Mucosa of stomach (tissue), 1 donor: ENCODE measurements around the gene MYO1F.

Source experiments
- H3K27me3 ChIP-seq: one replicate; pipeline ENCODE4 v1.7.0; 2013; ENCODE audit warnings: mild to moderate bottlenecking, low read length; ENCODE audit not compliant: control insufficient read depth, insufficient read depth
- H3K36me3 ChIP-seq: one replicate; pipeline ENCODE4 v1.7.0; 2013; ENCODE audit warnings: low read length; ENCODE audit not compliant: control insufficient read depth, insufficient read depth
- H3K4me1 ChIP-seq: one replicate; pipeline ENCODE4 v1.7.0; 2013; ENCODE audit warnings: mild to moderate bottlenecking, low read length; ENCODE audit not compliant: control insufficient read depth, insufficient read depth
- H3K4me3 ChIP-seq: one replicate; pipeline ENCODE4 v1.7.0; 2013; ENCODE audit warnings: low read length
- H3K9ac ChIP-seq: one replicate; pipeline ENCODE4 v1.7.0; 2013; ENCODE audit warnings: mild to moderate bottlenecking, low read length, moderate library complexity
- H3K9me3 ChIP-seq: one replicate; pipeline ENCODE4 v1.7.0; 2013; ENCODE audit warnings: mild to moderate bottlenecking, low read length, moderate library complexity; ENCODE audit not compliant: control insufficient read depth
- donor health status: Pancreatic carcinoma.

The MYO1F gene

DNA sequence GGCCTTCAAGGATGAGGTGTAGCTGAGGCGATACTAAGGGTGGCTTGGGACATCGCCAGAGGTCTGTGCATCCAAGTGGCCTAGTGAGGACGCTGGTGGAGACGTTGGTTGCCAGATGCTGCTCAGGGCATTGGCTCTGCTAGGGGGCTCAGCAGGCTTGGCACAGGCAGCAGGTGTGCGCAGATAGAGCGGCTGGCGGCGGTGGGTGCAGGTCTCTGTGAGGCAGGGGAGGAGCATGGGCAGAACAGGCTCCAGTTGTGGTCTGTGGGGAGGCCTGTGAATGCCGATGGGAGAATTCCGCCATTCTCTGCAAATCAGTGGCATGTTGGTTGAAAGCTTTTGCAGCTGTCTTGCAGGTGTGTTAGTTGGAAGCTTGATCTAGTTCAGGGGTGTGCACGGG lies 96.0 kb downstream of the MYO1F start:
- peaks cover 18% of the 10 kb centered on the region for H3K4me1 ChIP-seq
- H3K9me3 ChIP-seq = no peaks in the 10 kb centered on the region
- no peak overlapping the region for H3K4me3 ChIP-seq
- H3K36me3 ChIP-seq = peaks cover 28% of the 10 kb centered on the region
- no peak overlapping the region for H3K9ac ChIP-seq
- no peaks in the 10 kb centered on the region for H3K27me3 ChIP-seq

DNA sequence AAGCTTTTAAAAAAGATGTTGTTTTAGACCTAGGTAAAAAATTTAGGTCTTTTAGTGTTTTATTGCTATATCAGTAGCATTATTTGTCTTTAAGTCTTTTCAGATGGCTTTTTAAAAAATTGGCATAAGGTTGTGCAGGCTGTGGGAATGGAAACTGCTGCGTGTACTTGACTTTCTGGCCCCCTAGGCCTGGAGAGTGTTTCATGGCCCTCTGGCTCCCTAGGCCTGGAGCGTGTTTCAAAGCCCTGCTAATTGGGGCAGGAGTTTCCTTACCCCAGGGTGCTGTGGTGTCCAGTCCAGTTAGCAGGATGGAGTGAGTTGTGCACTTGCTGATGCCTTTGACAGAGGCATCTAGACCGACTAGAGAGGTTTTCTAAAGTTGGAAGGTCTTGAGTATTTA lies 98.6 kb downstream of the MYO1F start:
- H3K27me3 ChIP-seq = no peaks in the 10 kb centered on the region
- no peak overlapping the region for H3K4me3 ChIP-seq
- H3K4me1 ChIP-seq = peaks cover 12% of the 10 kb centered on the region
- H3K9ac ChIP-seq = no peak overlapping the region
- no peaks in the 10 kb centered on the region for H3K9me3 ChIP-seq
- H3K36me3 ChIP-seq = peaks cover 25% of the 10 kb centered on the region

DNA sequence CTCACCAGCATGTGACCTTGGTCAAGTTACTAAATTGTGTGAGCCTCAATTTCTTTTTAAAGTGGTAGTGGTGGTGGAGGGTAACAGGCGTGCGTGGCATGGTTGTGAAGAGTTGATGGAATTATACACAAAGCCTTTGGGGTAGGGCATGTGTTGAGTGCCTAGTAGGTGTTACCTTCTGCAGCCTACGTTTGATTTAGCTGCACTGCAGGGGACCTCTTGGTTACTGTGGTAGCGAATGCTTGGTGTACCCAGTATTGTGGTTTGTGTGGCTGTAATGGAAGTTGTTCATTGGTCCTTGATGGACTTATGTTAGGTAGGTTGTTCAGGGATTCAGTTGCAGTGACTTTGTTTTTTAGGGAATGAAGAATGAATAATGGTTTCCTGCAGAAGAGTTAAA lies 99.4 kb downstream of the MYO1F start:
- Histone ChIP-seq H3K4me1 (peaks cover 12% of the 10 kb centered on the region), H3K36me3 (peaks cover 22% of the 10 kb centered on the region)

DNA sequence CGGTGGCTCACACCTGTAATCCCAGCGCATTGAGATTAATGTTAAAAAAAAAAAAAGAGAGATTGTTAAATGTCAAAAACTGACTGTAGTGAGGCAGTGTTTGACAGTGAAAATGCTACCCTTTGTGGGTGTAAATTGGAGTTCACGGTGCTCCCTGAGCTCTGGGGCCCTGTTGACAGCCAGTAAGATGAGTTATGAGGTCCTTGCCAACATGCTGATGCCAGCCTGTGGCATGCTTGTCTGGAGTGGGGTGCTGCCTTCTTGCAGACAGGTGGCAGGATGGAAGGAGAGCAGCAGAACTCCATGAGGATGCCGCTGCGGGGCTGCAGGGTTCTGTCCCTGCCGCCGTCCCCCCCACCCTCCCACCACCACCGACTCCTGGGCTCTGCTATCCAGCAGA lies 100.7 kb downstream of the MYO1F start:
- Histone ChIP-seq H3K4me3 (no peak overlapping the region), H3K9ac (no peak overlapping the region), H3K27me3 (no peaks in the 10 kb centered on the region), H3K9me3 (no peaks in the 10 kb centered on the region), H3K4me1 (peaks cover 12% of the 10 kb centered on the region), H3K36me3 (peaks cover 18% of the 10 kb centered on the region)

More for the DNA sequence above, 99.4 kb downstream of the MYO1F start:
- Histone ChIP-seq H3K9ac (no peak overlapping the region), H3K9me3 (no peaks in the 10 kb centered on the region), H3K27me3 (no peaks in the 10 kb centered on the region), H3K4me3 (no peak overlapping the region)

DNA sequence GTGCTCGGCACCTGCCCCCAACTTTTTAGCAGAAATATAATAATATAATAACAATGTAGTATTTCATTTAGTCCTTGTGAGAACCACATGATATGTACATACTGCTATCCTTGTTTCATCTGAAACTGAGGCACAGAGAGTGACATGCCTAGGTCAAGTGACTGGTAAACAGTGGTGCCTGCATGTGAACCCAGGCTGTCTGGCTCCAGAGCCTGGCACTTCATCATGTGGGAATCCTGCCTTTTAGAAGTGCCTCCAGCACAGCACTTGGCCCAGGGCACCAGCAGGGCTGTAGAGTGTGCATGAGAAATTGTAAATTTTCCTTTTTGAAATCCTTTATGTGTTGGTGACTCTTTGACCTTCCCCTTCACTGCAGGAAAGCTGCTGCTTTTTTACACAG lies 102.2 kb downstream of the MYO1F start:
- H3K4me3 ChIP-seq = no peak overlapping the region
- no peaks in the 10 kb centered on the region for H3K4me1 ChIP-seq
- no peak overlapping the region for H3K9ac ChIP-seq
- H3K27me3 ChIP-seq = no peaks in the 10 kb centered on the region
- H3K36me3 ChIP-seq = peaks cover 28% of the 10 kb centered on the region
- H3K9me3 ChIP-seq = no peaks in the 10 kb centered on the region

DNA sequence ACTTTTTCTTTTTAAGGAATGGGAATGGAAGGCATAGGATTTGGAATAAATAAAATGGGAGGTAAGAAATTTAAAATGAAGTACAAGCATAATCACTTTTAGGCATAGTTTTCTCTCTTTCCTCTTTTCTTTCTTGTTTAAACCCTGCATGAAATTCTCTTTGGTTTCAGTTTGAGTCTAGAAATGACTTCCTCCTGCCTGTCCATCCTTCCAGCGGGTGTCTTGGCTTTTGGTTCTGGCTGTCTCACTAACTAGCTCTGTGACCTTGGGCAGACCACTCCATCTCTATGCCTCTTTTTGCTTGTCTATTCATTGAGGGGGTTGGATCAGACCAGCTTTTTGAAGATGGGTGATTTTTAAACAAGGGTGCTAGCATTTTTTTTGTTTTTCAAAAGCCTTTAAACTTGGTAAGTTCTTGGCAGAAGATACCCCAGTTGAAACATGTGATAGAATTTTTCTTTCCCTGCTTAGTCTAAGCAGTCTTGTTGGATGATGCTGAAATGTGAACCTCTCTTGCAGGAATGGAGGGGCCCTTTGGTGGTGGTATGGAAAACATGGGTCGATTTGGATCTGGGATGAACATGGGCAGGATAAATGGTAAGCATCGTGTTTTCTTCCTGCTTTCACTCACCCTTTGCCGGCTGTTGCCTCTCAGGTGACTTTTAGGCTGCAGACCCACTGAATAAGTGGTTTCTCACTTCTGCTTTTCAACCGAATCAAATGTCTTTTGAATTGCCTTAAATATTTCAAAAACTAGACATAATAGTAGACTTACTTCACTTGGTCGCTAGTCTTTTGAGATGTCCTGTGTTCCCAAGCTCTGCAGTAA lies 103.4 kb downstream of the MYO1F start:
- Histone ChIP-seq H3K36me3 (peaks cover 39% of the 10 kb centered on the region), H3K4me3 (no peak overlapping the region), H3K9ac (no peak overlapping the region)

More for the DNA sequence above, 103.4 kb downstream of the MYO1F start:
- Histone ChIP-seq H3K9me3 (no peaks in the 10 kb centered on the region), H3K4me1 (no peaks in the 10 kb centered on the region), H3K27me3 (no peaks in the 10 kb centered on the region)
